Measurements from ENCODE around the gene CEPT1.
A peak's percentile ranks its signal among the peaks of the same experiment; 100 is the strongest.

Gene CEPT1

GRCh38 chr1:111129376-111129775, 10.6 kb upstream of the CEPT1 start:
- H3K27ac ChIP-seq (ENCODE audit: low read depth, low read length) = peak overlapping the region; percentile 98
- no peaks in the 10 kb centered on the region for H3K9me3 ChIP-seq (ENCODE audit: control insufficient read depth, insufficient read depth, low read length)
- H3K36me3 ChIP-seq (ENCODE audit: control insufficient read depth, low read length) = peaks cover 57% of the 10 kb centered on the region
- peak overlapping the region; percentile 65 for H3K4me3 ChIP-seq (ENCODE audit: low read length)
- H3F3A ChIP-seq (ENCODE audit: control insufficient read depth, insufficient read depth) = peaks cover 45% of the 10 kb centered on the region
- H3K79me2 ChIP-seq (ENCODE audit: control insufficient read depth, low read length) = peaks cover 12% of the 10 kb centered on the region
- no peaks in the 10 kb centered on the region for H4K20me1 ChIP-seq (ENCODE audit: control insufficient read depth, insufficient read depth, low read depth, low read length)
- peak overlapping the region; percentile 76 for H3K4me2 ChIP-seq (ENCODE audit: low read length)
- H3K27me3 ChIP-seq (ENCODE audit: control insufficient read depth, low read length) = no peaks in the 10 kb centered on the region
- H3K4me1 ChIP-seq (ENCODE audit: control insufficient read depth, low read length) = peaks cover 83% of the 10 kb centered on the region
- H3K9me2 ChIP-seq (replicated peaks; ENCODE audit: control insufficient read depth, low read length) = no peaks in the 10 kb centered on the region
- no peak for TF ChIP-seq CTCF (IDR thresholded peaks at IDR 0.05; ENCODE audit: low read depth, low read length, poor library complexity, severe bottlenecking)

- TF ChIP-seq EZH2phosphoT487 (IDR thresholded peaks at IDR 0.05; ENCODE audit: borderline replicate concordance, low read length) = no peak
- no peak for TF ChIP-seq CTCF (IDR thresholded peaks at IDR 0.05; ENCODE audit: low read depth, low read length, poor library complexity, severe bottlenecking)
- Histone ChIP-seq H3K27ac (ENCODE audit: low read depth, low read length) (peak overlapping the region; percentile 57), H3K27me3 (ENCODE audit: control insufficient read depth, low read length) (no peaks in the 10 kb centered on the region), H3K9me3 (ENCODE audit: control insufficient read depth, insufficient read depth, low read length) (no peaks in the 10 kb centered on the region), H3F3A (ENCODE audit: control insufficient read depth, insufficient read depth) (peaks cover 45% of the 10 kb centered on the region), H3K4me3 (ENCODE audit: low read length) (no peak overlapping the region), H3K36me3 (ENCODE audit: control insufficient read depth, low read length) (peaks cover 52% of the 10 kb centered on the region), H3K79me2 (ENCODE audit: control insufficient read depth, low read length) (peaks cover 5% of the 10 kb centered on the region), H3K9me2 (replicated peaks; ENCODE audit: control insufficient read depth, low read length) (no peaks in the 10 kb centered on the region), H3K4me2 (ENCODE audit: low read length) (peak overlapping the region; percentile 24; the same call in 1 of the 2 replicates), H3K4me1 (ENCODE audit: control insufficient read depth, low read length) (peaks cover 87% of the 10 kb centered on the region), H4K20me1 (ENCODE audit: control insufficient read depth, insufficient read depth, low read depth, low read length) (no peaks in the 10 kb centered on the region)
Observed at GRCh38 chr1:111131693-111132092, 8.3 kb upstream of the CEPT1 start.

- Histone ChIP-seq H3K79me2 (ENCODE audit: control insufficient read depth, low read length) (peaks cover 18% of the 10 kb centered on the region), H4K20me1 (ENCODE audit: control insufficient read depth, insufficient read depth, low read depth, low read length) (no peaks in the 10 kb centered on the region), H3K4me1 (ENCODE audit: control insufficient read depth, low read length) (peaks cover 82% of the 10 kb centered on the region), H3K4me3 (ENCODE audit: low read length) (0 out of 2 replicates have a peak overlapping the region, but pooled peaks have one; percentile 4), H3K36me3 (ENCODE audit: control insufficient read depth, low read length) (peaks cover 51% of the 10 kb centered on the region), H3K27ac (ENCODE audit: low read depth, low read length) (peak overlapping the region; percentile 57), H3K9me3 (ENCODE audit: control insufficient read depth, insufficient read depth, low read length) (no peaks in the 10 kb centered on the region), H3K27me3 (ENCODE audit: control insufficient read depth, low read length) (no peaks in the 10 kb centered on the region), H3K4me2 (ENCODE audit: low read length) (peak overlapping the region; percentile 28), H3K9me2 (replicated peaks; ENCODE audit: control insufficient read depth, low read length) (no peaks in the 10 kb centered on the region), H3F3A (ENCODE audit: control insufficient read depth, insufficient read depth) (peaks cover 27% of the 10 kb centered on the region)
- TF ChIP-seq EZH2phosphoT487 (IDR thresholded peaks at IDR 0.05; ENCODE audit: borderline replicate concordance, low read length) = no peak
- no peak for TF ChIP-seq CTCF (IDR thresholded peaks at IDR 0.05; ENCODE audit: low read depth, low read length, poor library complexity, severe bottlenecking)
Observed at GRCh38 chr1:111133866-111134265, 6.2 kb upstream of the CEPT1 start.
